ENCODE measurements around the gene C19orf53. TPM values are rescaled to one million over a fixed set of nuclear protein-coding genes. Genes with fewer than 3 reads are reported as not detected.

Gene C19orf53
- total and polyA plus RNA-seq, 10 of the 15 experiments (the other 5 are each of a cell fraction or from before 2014, with no cell fraction given), result 109 to 449 (median 218) TPM

GRCh38 chr19:13808856-13809255, 34.6 kb downstream of the C19orf53 start:
- Histone ChIP-seq H3K9ac (ENCODE audit: control insufficient read depth, insufficient read depth, low read length) (no peak overlapping the region), H3K27ac (ENCODE audit: control insufficient read depth, insufficient read depth) (no peak overlapping the region), H3K9me3 (replicated peaks; ENCODE audit: control insufficient read depth, insufficient read depth, low read length) (no peaks in the 10 kb centered on the region; the same call in 2 of the 3 replicates), H3K4me1 (ENCODE audit: control insufficient read depth, insufficient read depth, low read length) (no peaks in the 10 kb centered on the region), H3K4me3 (no peak overlapping the region), H3K4me2 (ENCODE audit: control insufficient read depth, insufficient read depth) (no peak overlapping the region), H2AFZ (ENCODE audit: control insufficient read depth, low read depth, low read length) (no peak overlapping the region), H3K36me3 (ENCODE audit: control insufficient read depth in 2 of 2, insufficient read depth in 2 of 2, low read length in 1 of 2) (no peaks in the 10 kb centered on the region), H4K20me1 (ENCODE audit: control insufficient read depth, insufficient read depth) (no peaks in the 10 kb centered on the region), H3K79me2 (ENCODE audit: control insufficient read depth, insufficient read depth, low read length) (no peaks in the 10 kb centered on the region), H3K27me3 (replicated peaks in 1 of 2; ENCODE audit: control insufficient read depth in 2 of 2, insufficient read depth in 2 of 2, low read length in 1 of 2) (no peaks in the 10 kb centered on the region)
- ChIA-PET CTCF (interaction anchor here (1.0 kb wide), 1 partner anchor 12 kb away, joined by 3 read pairs; no protein-coding TSS in a partner anchor), POLR2A (interaction anchor here (0.5 kb wide), 1 partner anchor 138 kb away, joined by 4 read pairs; no protein-coding TSS in a partner anchor), SMC1A (ENCODE audit: uncharacterized antibody, unreplicated experiment) (interaction anchor here (0.6 kb wide), 1 partner anchor 272 kb away, joined by 3 read pairs; no protein-coding TSS in a partner anchor), RAD21 (ENCODE audit: unreplicated experiment) (no interaction called here)
- BruUV-seq (replicated peaks), result no TSS peak
- intact Hi-C loops (cut with micrococcal nuclease; ENCODE audit: unreplicated experiment) (no loop called here), in situ Hi-C loops (cut with MboI) (no loop called here)
- FAIRE-seq (no peak), ATAC-seq (no peak), DNase-seq (ENCODE audit: low read depth, low spot score) (no peak)
- TF ChIP-seq CBX3 (IDR thresholded peaks at IDR 0.05; ENCODE audit: borderline replicate concordance, low read depth), result no peak
- no peak for TF ChIP-seq KAT2A (conservative IDR thresholded peaks at IDR 0.05; ENCODE audit: control insufficient read depth, low read depth, low read length)
- no peak for TF ChIP-seq SREBF1 (IDR thresholded peaks at IDR 0.05; ENCODE audit: low read length)
- TF ChIP-seq SMARCA5 (IDR thresholded peaks at IDR 0.05), result no peak
- TF ChIP-seq NR2C1 (IDR thresholded peaks at IDR 0.05), result no peak
- no peak for TF ChIP-seq MXI1 (IDR thresholded peaks at IDR 0.05; ENCODE audit: low read depth, low read length)
- TF ChIP-seq ZNF384 (IDR thresholded peaks at IDR 0.05; ENCODE audit: borderline replicate concordance, low read depth, low read length), result no peak
- no peak for TF ChIP-seq MTA3 (IDR thresholded peaks at IDR 0.05; ENCODE audit: borderline replicate concordance, low read length)
- TF ChIP-seq HSF1 (IDR thresholded peaks at IDR 0.05; ENCODE audit: low read depth, low read length), result no peak
- 97% methylated on average over 34 of the region's 34 CpGs for WGBS (ENCODE audit: insufficient coverage, insufficient replicate concordance, low lambda C conversion rate, missing lambda C conversion rate)

All from GM12878 (cell line).